Measurements from ENCODE around the gene SCNN1A. TPM values are rescaled to one million over a fixed set of nuclear protein-coding genes. Genes with fewer than 3 reads are reported as not detected.

The SCNN1A gene
- total and polyA plus RNA-seq, 2 donors: 5.7 to 10.4 TPM

DNA sequence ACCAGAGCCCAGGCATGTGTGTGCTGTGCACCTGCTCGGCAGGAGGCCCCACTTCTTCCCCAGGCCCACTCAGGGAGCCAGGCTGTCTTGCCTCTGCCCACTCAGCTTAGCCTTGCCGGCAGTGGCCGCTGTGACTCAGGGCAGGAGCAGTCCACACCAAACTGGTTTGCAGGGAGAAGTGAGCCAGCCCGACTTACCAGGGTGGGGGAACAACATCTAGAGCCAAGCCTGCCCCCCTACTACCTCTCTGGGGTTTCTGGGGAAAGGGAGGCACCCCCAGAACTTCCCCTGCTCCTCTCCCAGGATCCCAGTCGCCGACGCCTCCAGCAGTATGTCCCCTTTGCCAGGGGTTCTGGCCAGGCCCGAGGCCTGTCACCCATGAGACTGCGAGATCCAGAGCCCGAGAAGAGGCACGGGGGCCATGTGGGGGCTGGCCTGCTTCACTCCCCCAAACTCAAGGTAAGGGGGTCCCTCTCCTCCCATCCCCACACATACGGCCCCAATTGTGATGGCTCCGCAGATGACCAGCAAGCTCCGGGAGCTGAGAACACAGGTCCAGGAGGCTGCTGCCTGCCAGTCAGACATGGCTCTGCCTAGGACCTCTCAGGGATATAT lies 61.9 kb downstream of the SCNN1A start:
- Histone ChIP-seq H3K4me3 (ENCODE audit: low read depth, low read length) (no peak overlapping the region), H3K4me1 (ENCODE audit: insufficient read depth) (no peaks in the 10 kb centered on the region), H3K36me3 (ENCODE audit: insufficient read depth) (no peaks in the 10 kb centered on the region), H3K27ac (ENCODE audit: low read depth) (peak overlapping the region; percentile 73)
- WGBS: 91% methylated on average over 14 of the region's 14 CpGs
- no peak for DNase-seq (ENCODE audit: extremely low spot score)

DNA sequence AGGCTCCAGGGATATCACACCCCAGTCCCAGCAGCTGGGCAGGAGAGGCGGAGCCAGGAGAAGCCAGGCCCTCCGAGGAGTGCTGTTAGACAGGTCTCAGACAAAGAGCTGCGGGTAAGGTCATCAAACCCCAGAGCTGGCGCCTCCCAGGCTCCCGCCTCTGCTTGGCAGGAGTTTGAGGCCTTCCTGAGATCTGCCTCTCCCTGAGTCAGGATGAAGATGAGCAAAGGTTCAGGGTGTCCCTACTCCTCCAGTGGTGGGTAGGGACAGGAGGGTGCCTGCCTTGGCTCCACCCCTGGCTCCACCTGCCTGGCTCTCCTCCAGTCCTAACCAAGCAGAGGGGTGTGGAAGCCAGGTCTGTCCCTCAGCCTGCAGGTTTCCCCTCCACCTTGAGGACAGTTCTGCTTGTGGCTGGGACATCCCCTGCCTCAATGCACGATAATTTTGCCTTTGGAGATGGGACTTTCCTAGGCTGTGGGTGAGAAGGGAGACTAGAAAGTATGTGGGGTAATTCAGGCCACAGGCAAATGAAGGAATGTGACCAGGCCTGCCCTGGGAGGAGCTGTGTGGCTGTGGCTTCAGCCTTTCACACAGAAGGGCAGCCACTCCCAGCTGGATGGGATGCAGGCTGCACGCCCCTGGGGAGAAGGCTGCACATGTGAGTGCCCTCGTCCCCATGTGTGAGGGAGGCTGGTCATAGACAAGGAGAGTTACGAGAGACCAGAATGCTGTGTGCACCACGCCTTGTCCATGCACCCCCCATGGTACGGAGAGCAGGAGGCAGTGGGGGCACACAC lies 62.6 kb downstream of the SCNN1A start:
- Histone ChIP-seq H3K27ac (ENCODE audit: low read depth) (peak overlapping the region; percentile 73), H3K4me1 (ENCODE audit: insufficient read depth) (no peaks in the 10 kb centered on the region), H3K36me3 (ENCODE audit: insufficient read depth) (no peaks in the 10 kb centered on the region), H3K4me3 (ENCODE audit: low read depth, low read length) (no peak overlapping the region)
- no peak for DNase-seq (ENCODE audit: extremely low spot score)
- 82% methylated on average over 11 of the region's 11 CpGs for WGBS

DNA sequence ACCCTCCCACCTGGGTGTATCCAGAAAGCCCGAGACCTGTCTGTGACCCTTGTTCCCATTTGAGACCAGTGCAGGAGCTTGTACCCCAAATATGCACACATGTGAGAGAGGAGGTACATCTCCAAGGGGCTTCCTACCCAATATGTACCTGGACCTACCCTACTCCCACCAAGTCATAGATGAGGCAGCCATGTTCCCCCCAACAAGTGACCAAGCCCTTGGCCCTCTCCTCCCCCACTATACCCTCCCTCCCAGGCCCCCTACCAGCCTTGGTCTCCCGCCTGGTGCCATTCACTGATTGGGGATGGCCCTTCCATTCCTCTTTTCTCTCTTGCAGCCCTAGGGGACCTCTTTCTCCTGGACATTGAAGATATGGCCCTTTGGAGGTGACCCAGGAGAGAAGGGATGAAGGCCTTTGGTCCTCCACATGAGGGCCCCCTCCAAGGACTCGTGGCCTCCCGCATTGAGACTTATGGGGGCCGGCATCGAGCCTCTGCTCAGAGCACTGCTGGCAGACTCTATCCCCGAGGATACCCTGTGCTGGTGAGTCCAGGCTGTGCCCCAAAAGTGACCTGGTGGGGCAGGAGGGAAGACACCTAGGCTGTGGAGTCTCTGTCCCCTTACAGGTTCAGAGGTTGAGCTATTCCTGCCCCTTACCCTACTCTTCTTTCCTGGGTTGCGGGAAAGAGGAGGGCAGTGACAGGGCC lies 63.4 kb downstream of the SCNN1A start:
- Histone ChIP-seq H3K27ac (ENCODE audit: low read depth) (peak overlapping the region; percentile 63), H3K4me1 (ENCODE audit: insufficient read depth) (no peaks in the 10 kb centered on the region), H3K4me3 (ENCODE audit: low read depth, low read length) (no peak overlapping the region), H3K36me3 (ENCODE audit: insufficient read depth) (no peaks in the 10 kb centered on the region)
- DNase-seq (ENCODE audit: extremely low spot score): no peak
- WGBS: 89% methylated on average over 8 of the region's 8 CpGs

DNA sequence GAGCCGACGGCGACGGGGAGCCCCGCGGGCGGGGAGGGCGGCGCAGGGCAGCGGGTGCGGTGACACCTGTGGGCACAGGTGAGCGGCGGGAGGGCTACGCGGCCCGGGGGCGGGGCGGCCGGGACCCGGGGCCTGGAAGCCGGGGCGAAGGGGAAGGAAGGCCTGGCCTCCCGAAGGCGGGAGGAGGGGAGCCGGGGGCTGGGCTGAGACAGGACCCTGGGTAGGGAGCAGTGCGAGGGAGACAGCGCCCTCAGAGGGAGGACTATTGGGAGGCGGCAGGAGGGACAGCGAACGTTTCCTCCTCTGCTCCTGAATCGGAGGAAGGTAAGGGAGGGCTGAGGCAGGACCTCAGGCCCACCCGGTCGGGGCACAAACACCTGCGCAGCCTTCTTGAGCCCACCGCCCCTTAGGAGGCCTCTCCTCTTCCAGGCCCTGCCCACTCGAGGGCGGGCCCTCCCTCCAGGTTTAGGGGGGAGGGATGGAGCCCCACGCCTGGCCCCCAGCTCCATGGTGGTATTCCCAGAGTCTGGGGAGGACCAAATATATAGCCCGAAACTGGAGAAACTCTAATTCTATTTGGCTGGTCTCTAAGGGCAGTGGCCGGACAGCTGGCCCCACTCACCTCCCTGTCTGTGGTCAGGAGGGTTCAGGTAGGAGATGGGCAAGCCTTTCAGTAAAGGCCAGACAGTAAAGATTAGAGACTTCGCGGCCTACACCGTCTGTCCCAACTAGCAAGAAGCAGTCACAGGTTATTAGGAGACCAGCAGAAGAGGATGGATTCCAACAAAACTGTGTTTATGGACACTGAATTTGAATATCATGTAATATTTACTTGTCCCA lies 64.4 kb downstream of the SCNN1A start:
- H3K36me3 ChIP-seq (ENCODE audit: insufficient read depth): no peaks in the 10 kb centered on the region
- no peaks in the 10 kb centered on the region for H3K4me1 ChIP-seq (ENCODE audit: insufficient read depth)
- peak overlapping the region; percentile 70 for H3K27ac ChIP-seq (ENCODE audit: low read depth)
- no peak for DNase-seq (ENCODE audit: extremely low spot score)
- WGBS: 23% methylated on average over 43 of the region's 43 CpGs
- H3K4me3 ChIP-seq (ENCODE audit: low read depth, low read length): peak overlapping the region; percentile 42

DNA sequence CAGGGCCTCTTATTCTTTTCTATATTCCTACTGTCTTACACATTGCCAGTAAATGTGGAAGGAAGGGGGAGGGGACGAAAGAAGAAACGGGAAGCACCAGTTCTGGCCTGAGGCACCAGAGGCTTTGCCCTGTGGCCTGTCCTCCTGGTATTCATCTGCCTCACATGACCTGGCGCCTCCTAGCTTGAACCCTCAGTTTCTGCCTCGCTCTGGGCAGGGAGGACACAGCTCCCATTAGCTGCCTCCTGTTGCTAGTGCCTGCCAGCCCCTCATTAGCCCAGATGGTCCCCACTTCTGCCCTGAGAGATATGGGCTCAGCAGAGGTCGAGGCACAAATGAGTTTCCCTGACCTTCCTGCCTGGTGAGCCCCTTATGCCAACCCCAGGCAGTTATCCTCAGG lies 67.8 kb downstream of the SCNN1A start:
- H3K4me3 ChIP-seq (ENCODE audit: low read depth, low read length): no peak overlapping the region
- DNase-seq (ENCODE audit: extremely low spot score): no peak
- H3K4me1 ChIP-seq (ENCODE audit: insufficient read depth): no peaks in the 10 kb centered on the region
- H3K36me3 ChIP-seq (ENCODE audit: insufficient read depth): no peaks in the 10 kb centered on the region
- 75% methylated on average over 5 of the region's 5 CpGs for WGBS
- H3K27ac ChIP-seq (ENCODE audit: low read depth): no peak overlapping the region

DNA sequence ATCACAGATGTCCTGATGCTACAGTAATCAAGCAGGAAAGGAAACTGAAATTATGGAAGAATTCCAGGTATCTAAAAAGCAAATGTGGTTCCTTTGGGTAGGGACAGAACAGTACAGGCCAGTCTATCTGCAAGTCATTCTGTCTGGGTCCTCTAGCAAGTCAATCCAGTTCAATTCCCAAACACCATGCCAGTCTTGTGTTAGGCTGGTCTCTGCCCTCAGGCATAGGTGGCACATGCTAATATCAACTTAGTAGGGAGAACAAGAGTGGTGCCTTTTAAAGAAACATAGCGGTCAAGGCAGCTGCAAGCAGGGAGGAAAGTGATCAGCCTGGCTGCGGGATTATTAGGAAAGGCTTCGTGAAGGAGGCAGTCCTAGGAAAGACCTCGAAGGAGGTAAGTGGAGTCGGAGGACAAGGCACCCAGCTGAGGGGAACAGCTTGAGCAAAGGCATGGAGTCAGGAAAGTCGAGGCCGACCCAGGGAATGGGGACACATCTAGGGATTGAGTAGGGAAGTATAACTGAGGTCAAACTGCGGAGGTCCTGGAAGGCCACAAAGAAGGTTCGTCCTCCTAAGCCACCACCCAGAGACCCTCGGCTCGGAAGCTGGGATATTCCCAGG lies 68.7 kb downstream of the SCNN1A start:
- H3K36me3 ChIP-seq (ENCODE audit: insufficient read depth): no peaks in the 10 kb centered on the region
- no peak overlapping the region for H3K27ac ChIP-seq (ENCODE audit: low read depth)
- H3K4me3 ChIP-seq (ENCODE audit: low read depth, low read length): no peak overlapping the region
- DNase-seq (ENCODE audit: extremely low spot score): no peak
- H3K4me1 ChIP-seq (ENCODE audit: insufficient read depth): no peaks in the 10 kb centered on the region
- WGBS: 91% methylated on average over 11 of the region's 11 CpGs

DNA sequence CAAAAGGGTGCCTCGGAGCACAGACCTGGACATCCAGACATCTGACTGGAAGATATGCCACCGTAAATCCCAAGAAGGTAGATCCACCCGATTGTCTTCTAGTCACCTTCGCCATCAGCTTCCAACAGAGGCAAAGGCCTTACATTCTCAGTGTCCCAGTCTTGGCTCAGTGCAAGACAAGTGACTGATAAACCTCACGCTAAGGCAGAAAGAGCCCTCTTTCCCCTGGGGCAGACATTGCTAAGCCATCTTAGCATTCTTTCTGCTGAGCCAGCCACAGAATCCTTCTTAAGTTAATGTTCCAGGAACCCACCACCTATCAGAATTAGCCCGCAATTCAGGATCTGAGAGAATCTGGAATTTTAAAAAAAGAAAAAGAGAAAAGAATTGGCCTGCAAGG lies 69.2 kb downstream of the SCNN1A start:
- no peaks in the 10 kb centered on the region for H3K36me3 ChIP-seq (ENCODE audit: insufficient read depth)
- 81% methylated on average over 6 of the region's 6 CpGs for WGBS
- H3K27ac ChIP-seq (ENCODE audit: low read depth): no peak overlapping the region
- DNase-seq (ENCODE audit: extremely low spot score): no peak
- no peak overlapping the region for H3K4me3 ChIP-seq (ENCODE audit: low read depth, low read length)
- no peaks in the 10 kb centered on the region for H3K4me1 ChIP-seq (ENCODE audit: insufficient read depth)

DNA sequence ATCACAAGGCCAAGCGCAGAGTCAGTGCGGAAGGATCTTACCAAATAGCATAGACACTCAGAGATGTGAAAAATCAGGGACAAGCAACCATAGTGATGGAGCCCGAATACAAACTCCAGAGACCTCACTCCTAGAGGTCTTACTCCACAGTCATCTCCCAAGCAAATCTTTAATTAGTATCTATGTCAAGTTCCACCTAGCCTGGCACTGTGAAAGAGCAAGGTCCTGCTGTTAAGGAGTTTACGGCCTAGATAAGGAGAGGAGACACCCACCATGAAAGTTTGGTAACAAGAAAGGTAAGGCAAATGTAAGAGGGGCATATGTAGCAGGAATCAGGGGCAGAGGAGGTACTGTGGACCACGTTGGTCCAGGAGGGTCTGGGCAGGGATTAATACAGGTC lies 72.3 kb downstream of the SCNN1A start:
- no peak for DNase-seq (ENCODE audit: extremely low spot score)
- WGBS: 85% methylated on average over 5 of the region's 5 CpGs
- H3K4me3 ChIP-seq (ENCODE audit: low read depth, low read length): no peak overlapping the region

DNA sequence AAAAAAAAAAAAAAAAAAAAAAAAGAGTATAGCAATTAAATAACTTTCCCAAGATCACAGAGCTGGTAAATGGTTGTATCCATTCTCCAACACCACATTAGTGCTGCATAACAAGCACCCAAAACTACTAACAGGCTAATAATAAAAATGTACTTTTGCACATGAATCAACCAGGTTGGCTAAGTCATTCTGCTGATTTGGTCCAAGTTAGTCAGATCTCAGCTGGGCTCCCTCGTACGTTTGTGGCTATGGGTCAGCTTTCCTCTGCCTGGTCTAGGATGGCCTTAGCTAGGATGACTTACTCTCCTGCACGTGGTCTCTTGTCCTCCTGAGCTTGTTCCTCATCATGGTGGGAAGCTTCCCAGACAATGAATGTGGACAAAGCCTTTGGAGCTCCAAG lies 72.7 kb downstream of the SCNN1A start:
- no peak overlapping the region for H3K4me3 ChIP-seq (ENCODE audit: low read depth, low read length)
- WGBS: 86% methylated on average over 3 of the region's 3 CpGs
- no peaks in the 10 kb centered on the region for H3K36me3 ChIP-seq (ENCODE audit: insufficient read depth)
- no peak overlapping the region for H3K27ac ChIP-seq (ENCODE audit: low read depth)
- DNase-seq (ENCODE audit: extremely low spot score): no peak
- H3K4me1 ChIP-seq (ENCODE audit: insufficient read depth): no peaks in the 10 kb centered on the region

More for the DNA sequence above, 72.3 kb downstream of the SCNN1A start:
- Histone ChIP-seq H3K4me1 (ENCODE audit: insufficient read depth) (no peaks in the 10 kb centered on the region), H3K36me3 (ENCODE audit: insufficient read depth) (no peaks in the 10 kb centered on the region), H3K27ac (ENCODE audit: low read depth) (no peak overlapping the region)

DNA sequence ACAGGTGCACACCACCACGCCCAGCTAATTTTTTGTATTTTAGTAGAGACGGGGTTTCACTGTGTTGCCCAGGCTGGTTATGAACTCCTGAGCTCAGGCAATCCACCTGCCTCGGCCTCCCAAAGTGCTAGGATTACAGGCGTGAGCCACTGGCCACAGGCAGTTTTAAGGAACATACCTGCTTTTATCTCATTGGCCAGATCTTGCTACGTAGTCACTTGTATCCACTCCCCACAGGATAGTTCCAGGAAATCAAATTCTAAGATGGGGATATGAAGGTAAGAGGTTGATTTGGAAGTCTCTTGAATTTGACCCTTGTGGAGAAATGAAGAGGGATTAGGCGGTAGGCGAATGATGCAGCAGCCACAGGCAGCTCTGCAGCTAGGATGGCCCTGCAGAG lies 73.6 kb downstream of the SCNN1A start:
- WGBS: 91% methylated on average over 7 of the region's 7 CpGs
- no peak for DNase-seq (ENCODE audit: extremely low spot score)

DNA sequence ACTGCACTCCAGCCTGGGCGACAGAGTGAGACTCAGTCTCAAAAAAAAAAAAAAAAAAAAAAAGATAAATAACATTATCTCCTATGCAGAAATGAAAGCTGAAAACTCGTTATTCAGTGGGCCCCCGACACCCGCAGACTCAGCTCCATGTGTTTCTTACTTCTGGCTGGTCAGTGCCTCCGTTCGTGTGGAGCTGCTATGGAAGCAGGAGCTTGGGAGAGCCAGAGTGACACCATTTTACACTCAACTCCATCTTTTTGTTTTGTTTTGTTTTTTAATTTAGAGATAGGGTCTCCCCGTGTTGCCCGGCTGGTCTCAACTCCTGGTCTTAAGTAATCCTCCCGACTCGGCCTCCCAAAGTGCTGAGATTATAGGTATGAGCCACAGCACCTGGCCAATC lies 78.2 kb downstream of the SCNN1A start:
- Histone ChIP-seq H3K36me3 (ENCODE audit: insufficient read depth) (no peaks in the 10 kb centered on the region), H3K27ac (ENCODE audit: low read depth) (no peak overlapping the region), H3K4me1 (ENCODE audit: insufficient read depth) (no peaks in the 10 kb centered on the region), H3K4me3 (ENCODE audit: low read depth, low read length) (no peak overlapping the region)
- WGBS: 87% methylated on average over 9 of the region's 10 CpGs
- DNase-seq (ENCODE audit: extremely low spot score): no peak

More for the DNA sequence above, 73.6 kb downstream of the SCNN1A start:
- Histone ChIP-seq H3K27ac (ENCODE audit: low read depth) (no peak overlapping the region), H3K36me3 (ENCODE audit: insufficient read depth) (no peaks in the 10 kb centered on the region), H3K4me3 (ENCODE audit: low read depth, low read length) (no peak overlapping the region), H3K4me1 (ENCODE audit: insufficient read depth) (no peaks in the 10 kb centered on the region)
